Heart right ventricle (tissue), 16 donors: Measurements from ENCODE around the gene KRT6B. TPM values are rescaled to one million over a fixed set of nuclear protein-coding genes. Genes with fewer than 3 reads are reported as not detected.

Experiments used
- ATAC-seq, 8 donors: fragments of 200-7000 bp; cut with Tn5 transposase; one replicate each; pipeline ENCODE4 v1.9.1; 2020; ENCODE audit warnings: mild to moderate bottlenecking in 8 of 8, moderate library complexity in 8 of 8, moderate number of reproducible peaks in 1 of 8
- DNase-seq, 2 donors: peaks; one replicate each; pipeline ENCODE4 v3.0.0-alpha.2; 2020
- H3K27ac ChIP-seq, 10 donors: fragments of 200-600 bp; sonication (generic) in 2 of 10; one replicate each; pipeline versions ENCODE4 v1.5.0 to v1.8.0; 2020 to 2022; ENCODE audit warnings: mild to moderate bottlenecking in 3 of 10
- H3K27me3 ChIP-seq, 7 donors: fragments of 200-600 bp; one replicate each; pipeline ENCODE4 v1.8.0; 2021 to 2022; ENCODE audit warnings: mild to moderate bottlenecking in 2 of 7
- H3K36me3 ChIP-seq, 9 donors: fragments of 200-600 bp; sonication (generic) in 1 of 9; one replicate each; pipeline versions ENCODE4 v1.5.0 to v1.8.0; 2020 to 2022; ENCODE audit warnings: mild to moderate bottlenecking in 2 of 9
- H3K4me1 ChIP-seq, 9 donors: fragments of 200-600 bp; sonication (generic) in 1 of 9; one replicate each; pipeline versions ENCODE4 v1.5.0 to v1.8.0; 2020 to 2022; ENCODE audit warnings: mild to moderate bottlenecking in 4 of 9
- H3K4me3 ChIP-seq, 10 donors: fragments of 200-600 bp; sonication (generic) in 2 of 10; one replicate each; pipeline versions ENCODE4 v1.5.0 to v1.8.0; 2020 to 2022; ENCODE audit warnings: mild to moderate bottlenecking in 7 of 10, moderate library complexity in 2 of 10
- H3K9me3 ChIP-seq, 11 donors: fragments of 200-600 bp in 10 of 11; sonication (generic) in 2 of 11; one replicate each; pipeline versions ENCODE4 v1.5.0 to v1.8.0; 2013 to 2022; ENCODE audit warnings: mild to moderate bottlenecking in 2 of 11, control low read depth in 1 of 11, moderate library complexity in 1 of 11
- CTCF ChIP-seq, 9 donors: fragments of 200-600 bp; sonication (generic) in 2 of 9; IDR thresholded peaks; one replicate each; pipeline versions ENCODE4 v1.5.0 to v1.8.0; 2021 to 2022; ENCODE audit warnings: antibody characterized with exemption in 9 of 9, mild to moderate bottlenecking in 5 of 9, moderate library complexity in 1 of 9
- WGBS, 2 donors: extraction: QIAGEN DNeasy Blood & Tissue Kit; methylation state at CpG; one replicate each; pipeline ENCODE4 v1.1.7; 2013; ENCODE audit warnings: inconsistent platforms in 1 of 2; 5-methylcytosine and 5-hydroxymethylcytosine counted together
- intact Hi-C, 10 donors: fragments of 100-400 bp; cut with DNase I; formaldehyde crosslinking; loops; one replicate each; pipeline versions ENCODE4 v1.11.1 to v1.14.2; 2022
- polyA plus RNA-seq, 2 donors: library from polyadenylated mRNA; stranded (reverse); fragments of 200-250 nt; gene quantifications; one replicate each; pipeline ENCODE4 v1.2.3, GENCODE V29; 2013
- total RNA-seq, 10 donors: library from RNA; stranded (reverse); fragmentation: NEBNext Ultra II Directional in 3 of 10; extraction: Animal tissue kit (Norgen Biotek cat#: 25700) in 3 of 10; gene quantifications; one replicate each; pipeline versions ENCODE4 v1.2.1 to v1.2.4, GENCODE V29; 2021 to 2023
- donor health status: Arrhythmogenic right ventricular cardiomyopathy.
- donor health status: ischemic (EF 13 %, LVEDD 7.1; RV severe dilation, severe dysfunction).
- donor health status: healthy with polysubstance abuse.
- donor health status: DM: no; HTN: yes; CAD: no.
- donor health status: DM: no; HTN: no; CAD: no.
- donor health status: ischemic (EF 25% LVEDD 6.9; RV normal size, moderate dysfunction).
- donor health status: ischemic (EF 25% LVEDD 5.7; RV mildly dilated, moderate dysfunction).
- donor health status: healthy.
- donor health status: DM: yes; HTN: yes; CAD: no.
- donor health status: Ischemic cardiomyopathy.
- donor health status: ischemic (EF 35%, LVEDD 5.7; RV mildly dilated, moderate dysfunction).
- donor health status: nonischemic (EF 11% LVEDD 7.7; RV severe dilation, severe dysfunction).
- donor health status: DM: yes; HTN: yes; CAD: no.
- donor health status: PGD.
- donor health status: ischemic (EF 29% LVEDD 5.4; RV normal size, mild dysfunction).
- donor health status: nonischemic (EF 23%, LVEDD 6.1; RV moderate dilation, normal function).

The KRT6B gene
- total and polyA plus RNA-seq, 12 donors = 0.06 TPM; not detected in 11

DNA sequence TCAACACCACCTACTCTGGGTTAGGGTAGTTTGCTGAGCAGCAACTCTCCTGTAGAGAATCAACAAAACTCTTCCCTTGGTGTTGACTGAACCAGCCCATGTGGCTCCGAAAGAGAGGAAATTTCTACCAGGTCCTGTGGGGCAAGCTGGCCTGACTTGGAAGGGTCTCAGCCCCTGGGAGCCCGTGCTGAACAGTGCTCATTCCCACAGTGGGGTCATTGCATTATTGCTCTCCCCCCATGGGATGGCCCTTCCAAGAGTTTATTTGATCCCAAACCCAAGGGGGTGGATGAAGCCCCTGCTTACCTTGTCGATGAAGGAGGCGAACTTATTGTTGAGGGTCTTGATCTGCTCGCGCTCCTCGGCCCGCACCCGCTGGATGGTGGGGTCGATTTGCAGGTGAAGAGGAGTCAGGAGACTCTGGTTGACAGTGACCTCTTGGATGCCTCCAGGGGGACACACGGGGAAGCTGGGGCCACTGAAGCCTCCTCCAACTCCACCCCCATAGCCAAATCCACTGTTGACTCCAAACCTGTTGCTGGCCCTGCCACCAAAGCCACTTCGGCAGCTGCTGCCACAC lies 18.4 kb downstream of the KRT6B start:
- TF ChIP-seq CTCF (IDR thresholded peaks at IDR 0.05) = no peak
- intact Hi-C loops = no loop called here
- ATAC-seq (no peak), DNase-seq (no peak)
- peaks cover 0 to 4% (median 0%) of the 10 kb centered on the region in 9 donors for H3K4me1 ChIP-seq
- H3K4me3 ChIP-seq = no peak overlapping the region
- H3K36me3 ChIP-seq = no peaks in the 10 kb centered on the region
- no peak overlapping the region for H3K27ac ChIP-seq
- H3K9me3 ChIP-seq = no peaks in the 10 kb centered on the region
- WGBS, 2 donors = 90 to 96% methylated on average over 12 of the region's 12 CpGs
- H3K27me3 ChIP-seq = peaks cover 0 to 49% (median 34%) of the 10 kb centered on the region in 7 donors

- peaks cover 0 to 4% (median 0%) of the 10 kb centered on the region in 9 donors for H3K4me1 ChIP-seq
- ATAC-seq (no peak), DNase-seq (no peak)
- 74 to 83% methylated on average over 6 of the region's 6 CpGs for WGBS, 2 donors
- H3K4me3 ChIP-seq = no peak overlapping the region
- no peaks in the 10 kb centered on the region for H3K9me3 ChIP-seq
- intact Hi-C loops = no loop called here
- no peak for TF ChIP-seq CTCF (IDR thresholded peaks at IDR 0.05)
- no peak overlapping the region for H3K27ac ChIP-seq
- peaks cover 0 to 55% (median 34%) of the 10 kb centered on the region in 7 donors for H3K27me3 ChIP-seq
- no peaks in the 10 kb centered on the region for H3K36me3 ChIP-seq
These were observed 19.3 kb downstream of the KRT6B start for GRCh38 chr12:52432559-52433207.

DNA sequence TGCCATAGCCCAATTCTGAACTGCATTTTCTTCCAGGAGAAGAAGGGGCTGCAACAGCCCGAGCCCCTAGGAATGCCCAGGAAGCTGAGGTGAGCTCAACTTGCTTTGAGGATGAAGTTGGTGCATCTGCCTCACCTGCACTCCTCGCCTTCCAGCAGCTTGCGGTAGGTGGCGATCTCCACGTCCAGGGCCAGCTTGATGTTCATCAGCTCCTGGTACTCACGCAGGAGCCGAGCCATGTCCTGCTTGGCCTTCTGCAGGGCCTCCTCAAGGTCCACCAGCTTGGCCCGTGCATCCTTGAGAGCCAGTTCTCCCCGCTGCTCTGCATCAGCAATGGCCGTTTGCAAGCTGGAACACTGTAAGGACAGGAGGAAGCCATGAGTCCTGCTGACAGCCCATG lies 23.8 kb downstream of the KRT6B start:
- Histone ChIP-seq H3K27ac (no peak overlapping the region), H3K4me3 (no peak overlapping the region), H3K36me3 (no peaks in the 10 kb centered on the region), H3K27me3 (peaks cover 0 to 40% (median 25%) of the 10 kb centered on the region in 7 donors), H3K9me3 (no peaks in the 10 kb centered on the region), H3K4me1 (peaks cover 0 to 8% (median 0%) of the 10 kb centered on the region in 9 donors)
- DNase-seq (no peak), ATAC-seq (no peak)
- intact Hi-C loops = no loop called here
- 85 to 88% methylated on average over 10 of the region's 10 CpGs for WGBS, 2 donors
- TF ChIP-seq CTCF (IDR thresholded peaks at IDR 0.05) = no peak

DNA sequence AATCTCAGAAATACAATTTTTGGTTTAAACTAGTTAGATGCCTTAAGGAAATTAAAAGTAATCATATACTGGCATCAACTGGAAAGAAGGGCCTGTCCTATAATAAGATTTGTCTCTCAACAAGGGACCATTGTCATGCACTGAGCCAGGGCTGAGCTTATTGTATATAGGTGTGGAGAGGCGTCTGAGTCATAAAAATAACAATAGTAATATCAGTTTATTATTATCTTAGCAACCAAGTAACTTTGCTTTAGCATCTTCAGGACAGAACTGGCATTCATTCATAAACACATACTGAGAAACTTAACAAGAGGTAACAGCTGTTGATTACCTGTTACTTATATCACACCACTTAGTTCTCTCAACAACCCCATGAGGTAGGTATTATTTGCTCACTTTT lies 24.9 kb downstream of the KRT6B start:
- peaks cover 0 to 37% (median 17%) of the 10 kb centered on the region in 7 donors for H3K27me3 ChIP-seq
- intact Hi-C loops = no loop called here
- no peaks in the 10 kb centered on the region for H3K36me3 ChIP-seq
- H3K27ac ChIP-seq = no peak overlapping the region
- TF ChIP-seq CTCF (IDR thresholded peaks at IDR 0.05) = no peak
- no peak for ATAC-seq
- peaks cover 0 to 8% (median 0%) of the 10 kb centered on the region in 9 donors for H3K4me1 ChIP-seq
- no peaks in the 10 kb centered on the region for H3K9me3 ChIP-seq
- H3K4me3 ChIP-seq = no peak overlapping the region
- no peak for DNase-seq
- 79 to 97% methylated on average over 1 of the region's 1 CpG for WGBS, 2 donors
